GM18951 (cell line): Measurements from ENCODE around the gene ELK3.

Experiments used
- POLR2A ChIP-seq: IDR thresholded peaks from 4 replicates; pipeline ENCODE4 v1.6.1; 2011; ENCODE audit warnings: mild to moderate bottlenecking; ENCODE audit not compliant: insufficient read length, insufficient read depth; ENCODE audit errors: extremely low read depth
- in situ Hi-C: fragments of 300-500 bp; cut with MboI; formaldehyde crosslinking; loops from one replicate; pipeline ENCODE4 v1.12.0; 2022; ENCODE audit warnings: low sequenced_read_pairs, mixed read lengths, inconsistent platforms; ENCODE audit not compliant: unreplicated experiment

ELK3 gene

DNA sequence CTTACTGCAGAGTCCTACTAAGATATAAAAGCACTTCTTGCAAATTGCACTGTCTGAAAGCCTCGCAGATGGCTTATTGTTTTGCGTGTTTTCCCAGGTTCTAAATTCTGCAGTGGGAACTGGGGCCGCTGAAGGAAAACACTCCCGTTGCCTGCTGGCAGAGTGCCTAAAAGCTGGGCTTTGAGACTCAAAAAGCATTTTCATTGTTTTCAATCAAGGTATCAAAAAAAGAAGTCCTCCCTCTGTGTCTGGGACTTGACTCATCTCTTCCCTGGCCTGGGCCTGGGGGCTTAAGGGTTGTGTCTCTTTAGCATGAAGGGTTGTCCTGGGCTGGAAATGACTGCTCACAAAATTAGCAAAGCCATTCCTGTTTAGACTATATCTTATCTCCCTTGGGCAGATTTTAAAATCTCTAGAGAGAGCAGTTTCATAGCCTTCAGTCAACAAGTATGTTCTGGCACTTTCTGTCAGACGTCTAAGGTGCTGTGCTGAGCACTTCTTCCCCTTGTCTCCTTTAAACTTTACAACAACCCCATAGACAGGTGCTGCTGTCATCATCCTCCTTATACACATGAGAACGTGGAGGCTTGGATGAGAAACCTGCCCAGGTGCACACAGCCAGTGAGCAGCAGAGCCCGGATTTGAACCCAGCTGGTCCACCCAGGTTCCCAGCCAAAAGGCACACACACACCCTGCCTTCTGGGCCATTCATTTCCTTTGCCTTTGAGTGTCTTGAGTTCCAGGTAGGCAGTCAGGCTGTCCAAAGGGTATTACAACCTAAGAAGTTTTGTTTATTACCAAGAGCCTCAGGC lies 31.1 kb downstream of the ELK3 start:
- no peak for TF ChIP-seq POLR2A
- in situ Hi-C loops = no loop called here

DNA sequence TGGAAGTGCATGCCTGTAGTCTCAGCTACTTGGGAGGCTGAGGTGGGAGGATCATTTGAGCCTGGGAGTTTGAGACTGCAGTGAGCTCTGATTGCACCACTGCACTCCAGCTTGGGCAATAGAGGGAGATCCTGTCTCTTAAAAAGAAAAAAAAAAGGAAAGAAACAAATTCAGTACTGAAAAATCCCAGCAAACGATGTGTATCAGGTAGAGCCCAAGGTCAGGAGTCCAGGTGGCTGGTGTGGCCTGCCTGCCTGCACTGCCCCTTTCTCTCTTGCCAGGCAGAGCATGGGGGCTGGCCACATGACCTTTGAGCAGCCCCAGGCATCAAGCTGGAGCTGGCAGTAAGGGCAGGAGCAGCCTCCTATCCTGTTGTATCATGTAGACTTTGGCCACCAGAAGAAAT lies 31.8 kb downstream of the ELK3 start:
- no peak for TF ChIP-seq POLR2A

GRCh38 chr12:96226401-96226800 lies 32.2 kb downstream of the ELK3 start:
- in situ Hi-C loops = no loop called here
- TF ChIP-seq POLR2A = no peak

More for the DNA sequence above, 31.8 kb downstream of the ELK3 start:
- in situ Hi-C loops = no loop called here

GRCh38 chr12:96226801-96227348 lies 32.7 kb downstream of the ELK3 start:
- in situ Hi-C loops = no loop called here
- TF ChIP-seq POLR2A = no peak

DNA sequence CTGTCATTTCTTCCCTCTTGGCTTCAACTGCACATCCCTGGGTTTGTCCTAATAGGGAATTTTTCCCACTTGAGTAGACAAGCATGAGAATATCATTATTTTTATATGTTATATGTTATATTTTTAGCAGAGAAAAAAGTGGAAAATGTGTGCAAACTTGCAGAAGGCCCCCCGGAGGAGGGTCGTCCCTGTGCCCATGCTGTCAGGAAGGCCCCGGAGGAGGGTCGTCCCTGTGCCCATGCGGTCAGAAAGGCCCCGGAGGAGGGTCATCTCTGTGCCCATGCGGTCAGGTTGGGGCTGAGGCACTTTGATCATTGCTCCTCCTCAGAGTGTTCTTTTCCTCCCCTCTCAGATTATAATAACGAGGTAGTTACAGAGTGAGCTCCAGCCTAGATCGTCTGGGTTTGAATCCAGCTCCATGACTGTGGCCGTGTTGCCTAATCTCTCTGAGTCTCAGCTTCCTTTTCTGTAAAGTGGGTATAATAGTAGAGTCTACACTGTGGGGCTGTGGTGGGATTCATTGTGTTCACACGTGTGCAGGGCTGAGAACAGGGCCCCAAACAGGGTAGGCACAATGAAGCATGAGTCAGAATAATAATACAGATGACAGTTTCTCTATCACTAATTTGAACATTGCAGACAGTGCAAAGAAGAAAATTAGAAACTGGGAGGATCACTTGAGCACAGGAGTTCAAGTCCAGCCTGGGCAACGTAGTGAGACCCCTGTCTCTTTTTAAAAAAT lies 33.4 kb downstream of the ELK3 start:
- in situ Hi-C loops = no loop called here
- TF ChIP-seq POLR2A = no peak

DNA sequence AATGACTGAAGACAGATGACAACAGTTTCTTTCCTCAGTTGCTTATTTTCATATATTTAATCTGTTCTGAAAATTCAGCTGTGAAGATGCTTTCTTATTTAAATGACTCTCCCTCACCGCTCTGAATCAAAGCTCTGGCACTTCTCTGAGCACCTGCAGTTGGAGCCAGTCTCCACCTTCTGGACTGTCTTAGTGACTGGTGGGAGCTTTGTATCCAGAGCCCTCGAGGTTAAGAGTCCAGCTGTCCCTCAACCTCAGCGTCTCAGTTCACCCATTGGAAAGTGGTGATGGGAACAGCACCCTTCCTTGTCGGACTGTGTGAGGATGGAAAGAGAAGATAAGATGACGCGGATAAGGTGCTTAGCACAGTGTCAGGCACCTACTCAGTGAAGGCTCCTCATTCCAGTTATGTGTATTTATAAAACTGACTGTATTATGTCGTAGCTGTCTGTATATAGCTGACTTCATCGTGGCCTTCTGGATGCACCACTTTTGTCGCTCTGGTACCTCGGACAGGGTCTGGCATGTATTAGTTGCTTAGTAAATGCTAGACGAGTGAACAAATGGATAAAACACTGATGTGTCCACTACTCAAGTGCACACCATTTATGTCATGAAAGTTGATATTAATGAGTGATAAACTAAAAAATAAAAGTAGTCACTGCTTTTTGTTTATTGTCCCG lies 34.5 kb downstream of the ELK3 start:
- in situ Hi-C loops = no loop called here
- TF ChIP-seq POLR2A = no peak

DNA sequence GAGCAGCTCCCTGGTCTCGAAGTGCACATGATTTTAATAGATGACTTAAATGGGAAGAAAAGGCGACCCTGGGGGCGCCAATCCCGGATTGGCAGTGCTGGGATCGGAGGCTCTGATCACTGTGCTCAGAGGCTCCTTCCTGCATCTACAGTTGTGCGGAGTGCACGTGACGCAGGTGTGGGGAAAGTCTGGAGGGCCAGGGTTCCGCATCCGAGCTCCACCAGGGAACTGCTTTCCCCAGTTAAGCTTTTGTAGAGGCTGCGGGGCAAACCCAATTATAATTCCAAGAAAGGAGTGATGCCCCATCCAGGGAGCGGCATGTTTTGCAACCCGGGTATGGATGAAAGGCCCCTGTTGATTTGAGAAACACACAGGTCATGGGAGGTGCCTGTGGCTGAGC lies 36.5 kb downstream of the ELK3 start:
- in situ Hi-C loops = no loop called here
- TF ChIP-seq POLR2A = no peak

DNA sequence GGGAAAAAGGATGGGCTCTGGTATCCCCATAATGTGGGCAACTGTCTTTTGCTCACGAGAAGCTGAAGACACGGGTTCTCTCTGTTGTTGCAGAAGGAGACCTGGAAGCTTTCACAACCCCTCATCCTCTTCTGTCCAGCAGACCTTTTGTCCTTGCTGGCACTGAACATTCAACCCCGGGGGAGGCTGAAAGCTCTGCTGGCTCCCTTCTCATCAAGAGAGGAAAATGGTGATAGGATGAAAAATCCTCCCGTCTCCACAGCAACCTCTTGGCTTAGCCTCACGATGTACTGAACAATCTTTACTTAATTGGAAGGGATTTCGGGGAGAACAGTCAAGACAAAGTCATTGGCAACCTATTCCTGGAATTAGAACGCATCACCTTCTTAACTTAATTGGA lies 39.0 kb downstream of the ELK3 start:
- in situ Hi-C loops = no loop called here
- no peak for TF ChIP-seq POLR2A

GRCh38 chr12:96233939-96234461 lies 39.8 kb downstream of the ELK3 start:
- no peak for TF ChIP-seq POLR2A
- in situ Hi-C loops = no loop called here

- no peak for TF ChIP-seq POLR2A
- in situ Hi-C loops = no loop called here
Measured at GRCh38 chr12:96234591-96235483, 40.7 kb downstream of the ELK3 start.

GRCh38 chr12:96235484-96235826 lies 41.3 kb downstream of the ELK3 start:
- in situ Hi-C loops = no loop called here
- no peak for TF ChIP-seq POLR2A

DNA sequence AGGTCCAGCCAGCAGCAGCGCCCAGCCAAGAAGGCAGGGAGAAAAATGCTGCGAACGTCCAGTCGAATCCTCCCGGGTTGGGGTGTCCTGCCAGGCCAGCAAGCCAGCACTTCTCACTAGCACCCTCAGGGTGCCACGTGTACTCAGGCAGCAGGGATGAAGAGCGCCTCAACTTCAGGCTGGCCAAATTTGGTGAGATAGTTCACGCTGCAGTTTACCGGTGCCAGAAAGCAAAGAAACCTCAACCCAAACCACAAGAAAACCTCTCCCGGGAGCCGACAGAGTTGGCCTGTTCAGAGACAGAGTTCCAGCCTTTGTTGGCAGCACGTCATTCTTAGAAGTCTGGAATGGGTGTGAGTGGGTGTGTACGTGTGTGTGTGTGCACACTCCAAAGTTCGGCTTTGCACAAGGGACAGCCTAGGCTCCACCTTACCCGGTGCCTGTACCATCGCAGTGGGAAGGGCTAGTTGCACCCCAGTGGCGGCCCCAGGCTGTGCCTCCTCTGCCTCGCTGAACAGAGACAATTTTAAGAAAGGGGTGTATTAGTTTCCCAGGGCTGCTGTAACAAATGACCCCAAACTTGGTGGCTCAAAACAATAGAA lies 42.1 kb downstream of the ELK3 start:
- in situ Hi-C loops = no loop called here
- TF ChIP-seq POLR2A = no peak
